Neuron (in vitro differentiated cells): ENCODE data around the gene ARMH3.

Experiments used
- H2AFZ ChIP-seq: one replicate; pipeline ENCODE4 v1.6.1; 2013; ENCODE audit warnings: low read depth, mild to moderate bottlenecking, inconsistent platforms, low read length, moderate library complexity
- H3K27me3 ChIP-seq: one replicate; pipeline ENCODE4 v1.6.1; 2013; ENCODE audit warnings: low read length; ENCODE audit not compliant: insufficient read depth
- H3K36me3 ChIP-seq: one replicate; pipeline ENCODE4 v1.6.1; 2013; ENCODE audit warnings: low read length; ENCODE audit not compliant: insufficient read depth
- H3K4me1 ChIP-seq: one replicate; pipeline ENCODE4 v1.6.1; 2013; ENCODE audit warnings: low read length; ENCODE audit not compliant: insufficient read depth
- H3K4me3 ChIP-seq: 2 replicates; pipeline ENCODE4 v1.5.1; 2013; ENCODE audit warnings: mild to moderate bottlenecking, low read length, moderate library complexity
- H3K9me3 ChIP-seq: one replicate; pipeline ENCODE4 v1.6.1; 2013; ENCODE audit warnings: low read length

ARMH3 gene

DNA sequence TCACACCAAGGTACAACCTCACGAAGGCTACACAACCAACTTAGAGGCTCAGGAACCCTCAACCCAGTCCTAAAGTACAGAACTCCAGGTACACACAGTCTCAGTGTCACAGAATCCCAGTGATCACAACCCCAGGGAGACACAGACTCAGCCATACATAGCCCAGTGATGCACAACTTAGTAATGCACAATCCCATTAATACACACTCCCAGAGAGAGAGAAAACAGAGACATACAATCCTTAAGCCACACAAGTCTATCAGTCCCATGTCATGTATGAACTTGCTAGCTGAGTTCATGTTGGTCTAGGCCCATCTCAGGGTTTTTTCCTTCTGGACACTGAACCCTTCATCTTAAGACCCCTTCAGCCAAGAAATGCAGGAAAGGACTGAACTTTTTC, 217.0 kb downstream of the ARMH3 start:
- Histone ChIP-seq H3K27me3 (no peaks in the 10 kb centered on the region), H2AFZ (no peak overlapping the region), H3K36me3 (no peaks in the 10 kb centered on the region), H3K4me1 (peaks cover 27% of the 10 kb centered on the region), H3K4me3 (no peak overlapping the region), H3K9me3 (no peaks in the 10 kb centered on the region)

DNA sequence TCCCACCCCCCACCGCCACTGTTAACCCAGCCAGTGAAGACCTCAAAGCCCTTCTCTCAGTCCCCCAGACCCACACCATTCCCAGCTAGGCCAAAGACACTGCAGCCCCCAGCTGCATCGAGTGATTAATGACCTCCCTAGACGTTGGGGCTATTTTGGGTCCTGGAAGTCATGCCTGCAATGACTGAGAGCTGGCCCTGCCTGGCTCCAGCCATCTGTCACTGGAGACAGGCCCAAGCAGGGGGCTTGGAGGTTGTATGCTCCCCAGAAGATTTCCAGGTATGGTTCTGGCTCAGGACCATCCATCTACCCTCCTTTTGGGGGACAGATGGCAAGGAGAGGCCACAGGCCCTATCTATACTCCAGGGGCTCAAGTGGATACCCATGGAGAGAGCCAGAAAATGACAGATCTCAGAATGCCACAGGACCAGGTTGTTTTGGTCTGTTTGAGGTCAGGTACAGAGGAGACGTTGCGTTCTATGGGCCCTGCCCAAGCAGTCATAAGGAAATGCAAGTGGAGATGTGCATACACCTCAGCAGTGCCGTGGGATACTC, 217.5 kb downstream of the ARMH3 start:
- Histone ChIP-seq H3K36me3 (no peaks in the 10 kb centered on the region), H3K4me1 (peaks cover 27% of the 10 kb centered on the region), H2AFZ (no peak overlapping the region), H3K9me3 (no peaks in the 10 kb centered on the region), H3K4me3 (no peak overlapping the region), H3K27me3 (no peaks in the 10 kb centered on the region)

DNA sequence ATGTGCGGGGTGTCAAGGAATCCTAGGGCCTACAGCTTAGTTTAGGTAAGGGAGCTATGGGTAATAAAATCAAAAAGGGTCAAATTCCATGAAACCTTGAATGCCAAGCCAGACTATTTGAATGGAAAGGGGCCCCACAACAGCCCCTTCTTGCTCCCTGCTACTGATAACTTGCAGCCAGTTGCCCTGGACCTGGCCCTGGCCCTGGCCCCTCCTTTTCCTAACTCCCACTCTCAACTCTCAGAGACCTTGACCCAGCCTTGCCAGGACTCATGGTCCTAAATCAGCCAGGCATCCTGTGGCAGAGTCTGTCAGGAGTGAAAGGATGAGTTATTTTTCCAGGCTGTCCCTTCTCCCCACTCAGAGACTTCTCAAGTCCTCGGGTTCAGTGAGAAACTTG, 218.2 kb downstream of the ARMH3 start:
- H3K4me1 ChIP-seq, result peaks cover 27% of the 10 kb centered on the region
- H3K27me3 ChIP-seq, result no peaks in the 10 kb centered on the region
- H2AFZ ChIP-seq, result no peak overlapping the region
- no peak overlapping the region for H3K4me3 ChIP-seq
- no peaks in the 10 kb centered on the region for H3K9me3 ChIP-seq
- no peaks in the 10 kb centered on the region for H3K36me3 ChIP-seq

DNA sequence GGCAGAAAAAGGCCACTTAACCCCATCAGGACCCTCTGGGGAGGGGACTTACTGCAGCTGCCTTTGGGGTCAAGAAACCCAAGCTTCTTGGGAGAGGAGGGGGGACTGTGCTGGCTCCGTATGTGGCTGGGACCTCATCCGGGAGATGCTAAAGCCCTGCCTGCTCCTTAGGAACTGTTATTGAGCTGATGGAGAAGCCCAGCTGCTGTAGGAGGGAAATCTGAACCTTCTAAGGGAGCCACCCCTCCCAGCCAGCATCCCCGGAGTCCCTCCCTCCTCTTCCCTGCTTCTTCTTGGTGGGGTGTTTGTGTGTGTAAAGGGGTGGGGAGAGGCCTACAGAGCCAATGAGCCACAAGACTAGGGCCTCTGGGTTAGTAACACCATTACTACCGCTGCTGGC, 220.6 kb downstream of the ARMH3 start:
- Histone ChIP-seq H3K36me3 (no peaks in the 10 kb centered on the region), H3K4me1 (peaks cover 22% of the 10 kb centered on the region), H3K9me3 (no peaks in the 10 kb centered on the region), H2AFZ (no peak overlapping the region), H3K27me3 (no peaks in the 10 kb centered on the region), H3K4me3 (no peak overlapping the region)

DNA sequence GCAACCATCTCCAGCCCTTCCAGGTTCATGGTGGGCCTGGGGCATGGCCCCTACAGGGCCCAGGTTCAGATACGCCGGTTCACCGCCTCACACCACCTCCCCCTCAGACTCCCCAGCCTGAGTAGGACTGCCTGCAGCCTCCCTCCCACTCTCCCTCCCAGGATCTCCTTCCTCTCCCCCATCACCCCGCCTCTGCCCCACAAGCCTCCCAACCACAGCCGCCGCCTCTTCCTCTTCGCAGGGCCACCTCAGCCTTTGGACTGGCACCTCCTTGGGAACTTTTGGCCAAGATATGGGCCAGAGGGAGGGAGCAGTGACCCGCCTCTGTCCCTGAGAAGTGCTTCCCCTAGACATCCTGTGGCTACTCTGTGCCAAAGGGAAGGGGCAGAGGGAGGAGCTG, 221.6 kb downstream of the ARMH3 start:
- no peaks in the 10 kb centered on the region for H3K27me3 ChIP-seq
- H3K4me1 ChIP-seq, result peaks cover 12% of the 10 kb centered on the region
- H3K4me3 ChIP-seq, result no peak overlapping the region
- H2AFZ ChIP-seq, result no peak overlapping the region
- H3K9me3 ChIP-seq, result no peaks in the 10 kb centered on the region
- no peaks in the 10 kb centered on the region for H3K36me3 ChIP-seq

DNA sequence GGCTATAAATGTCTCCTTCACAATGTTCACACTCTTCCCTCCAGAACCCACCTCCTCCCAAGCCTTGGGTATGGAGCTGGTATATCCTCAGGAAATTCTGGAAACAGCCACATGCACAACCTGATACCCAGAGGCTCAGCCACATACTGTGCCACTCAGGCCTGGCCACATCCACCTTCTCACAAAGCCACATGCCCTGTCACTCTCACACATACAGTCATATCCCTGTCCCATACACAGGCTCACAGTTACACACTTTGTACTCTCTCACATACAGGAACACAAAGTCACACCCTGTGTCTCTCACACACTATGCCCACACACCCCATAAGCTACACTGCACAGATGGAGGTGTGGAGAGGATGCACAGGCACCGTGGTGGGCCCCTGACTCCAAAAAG, 222.5 kb downstream of the ARMH3 start:
- Histone ChIP-seq H3K4me1 (peaks cover 8% of the 10 kb centered on the region), H3K9me3 (no peaks in the 10 kb centered on the region), H3K4me3 (no peak overlapping the region), H3K36me3 (peaks cover 2% of the 10 kb centered on the region), H3K27me3 (no peaks in the 10 kb centered on the region), H2AFZ (no peak overlapping the region)

DNA sequence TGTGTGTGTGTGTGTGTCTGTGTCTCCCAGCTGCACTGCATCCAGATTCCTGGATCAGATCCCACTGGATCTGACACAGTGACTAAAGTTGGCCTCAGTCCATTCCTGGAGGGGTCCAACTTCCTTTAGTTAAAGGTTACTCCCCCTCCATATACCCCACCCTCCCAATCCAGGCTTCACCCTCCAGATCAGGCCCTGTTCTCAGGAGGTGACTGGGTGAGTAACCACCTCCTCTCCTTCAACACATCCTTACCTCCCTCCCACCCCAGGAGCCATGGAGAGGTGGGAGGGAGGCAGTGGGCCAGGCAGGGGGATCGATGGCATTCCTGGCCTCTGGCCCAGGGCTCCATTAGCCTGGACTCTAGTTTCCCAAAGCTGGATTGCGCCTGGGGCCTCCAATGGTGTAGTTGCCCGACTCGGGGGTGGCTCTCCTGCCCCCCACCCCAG, 223.6 kb downstream of the ARMH3 start:
- Histone ChIP-seq H3K4me3 (no peak overlapping the region), H3K9me3 (no peaks in the 10 kb centered on the region), H2AFZ (no peak overlapping the region), H3K36me3 (peaks cover 3% of the 10 kb centered on the region), H3K4me1 (peaks cover 6% of the 10 kb centered on the region), H3K27me3 (no peaks in the 10 kb centered on the region)

DNA sequence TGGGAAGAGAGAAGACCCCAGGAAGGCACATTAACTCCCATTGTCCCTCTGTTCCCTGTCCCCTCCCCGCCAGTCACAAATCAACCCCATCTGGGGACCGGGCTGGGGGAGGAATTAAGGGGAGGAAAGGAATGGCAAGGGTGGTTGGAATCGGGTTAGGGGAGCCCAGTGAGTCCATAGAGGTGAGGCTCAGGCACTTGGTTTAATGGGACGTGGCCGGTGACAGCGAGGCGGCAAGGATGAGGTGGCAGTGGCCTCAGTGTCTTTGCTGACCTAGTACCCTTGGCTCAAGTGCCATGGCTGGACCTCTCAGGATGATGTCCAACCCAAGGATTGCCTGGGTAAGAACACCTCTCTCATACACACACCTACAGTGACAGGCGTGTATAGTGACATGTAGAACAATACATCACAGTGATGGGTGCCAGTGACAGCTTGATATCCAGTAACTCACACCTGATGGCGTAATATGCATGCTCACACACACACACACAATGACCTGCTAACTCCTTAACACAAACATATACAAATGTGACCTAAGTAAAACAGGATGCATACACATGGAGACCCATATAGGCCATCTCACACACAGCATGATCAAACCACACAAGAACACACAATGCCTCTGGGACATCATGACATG, 224.7 kb downstream of the ARMH3 start:
- H3K4me3 ChIP-seq, result no peak overlapping the region
- H2AFZ ChIP-seq, result no peak overlapping the region
- no peaks in the 10 kb centered on the region for H3K9me3 ChIP-seq
- peaks cover 3% of the 10 kb centered on the region for H3K36me3 ChIP-seq
- peaks cover 6% of the 10 kb centered on the region for H3K4me1 ChIP-seq
- no peaks in the 10 kb centered on the region for H3K27me3 ChIP-seq

DNA sequence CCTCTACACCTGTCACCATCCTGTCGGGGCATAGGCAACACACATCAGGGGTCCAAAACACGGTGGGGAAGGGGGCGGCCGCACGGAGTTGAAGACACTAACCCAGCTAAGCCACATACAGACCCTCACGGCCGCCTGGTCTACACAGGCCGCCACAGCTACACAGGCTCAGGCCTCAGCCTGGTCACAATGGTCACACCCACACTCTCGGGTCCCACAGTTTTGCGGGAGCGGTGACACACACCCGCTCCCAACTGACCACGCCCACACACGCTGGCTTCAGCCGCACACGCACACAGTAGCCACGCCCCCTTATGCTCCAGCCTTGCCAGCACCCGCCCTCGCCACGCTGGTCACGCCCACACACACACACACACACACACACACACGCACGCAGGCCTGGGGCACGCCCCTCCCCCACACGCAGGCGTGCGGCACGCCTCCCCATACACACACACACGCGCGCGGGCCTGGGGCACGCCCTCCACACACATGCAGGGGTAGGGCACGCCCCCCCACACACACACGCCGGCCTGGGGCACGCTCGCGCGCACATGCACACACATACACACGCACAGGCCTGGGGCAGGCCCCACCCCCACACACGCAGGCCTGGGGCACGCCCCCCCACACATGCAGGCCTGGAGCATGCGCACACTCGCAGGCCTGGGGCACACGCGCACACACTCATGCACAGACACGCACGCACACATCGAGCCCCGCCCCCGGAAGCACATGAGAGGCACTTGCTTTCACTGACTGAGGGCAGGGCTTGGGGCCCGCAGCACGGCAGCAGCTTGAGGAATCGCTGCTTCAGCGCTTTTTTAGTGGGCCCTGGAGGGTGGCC, 225.4 kb downstream of the ARMH3 start:
- Histone ChIP-seq H3K4me1 (peaks cover 6% of the 10 kb centered on the region), H3K36me3 (peaks cover 3% of the 10 kb centered on the region), H3K4me3 (no peak overlapping the region)

DNA sequence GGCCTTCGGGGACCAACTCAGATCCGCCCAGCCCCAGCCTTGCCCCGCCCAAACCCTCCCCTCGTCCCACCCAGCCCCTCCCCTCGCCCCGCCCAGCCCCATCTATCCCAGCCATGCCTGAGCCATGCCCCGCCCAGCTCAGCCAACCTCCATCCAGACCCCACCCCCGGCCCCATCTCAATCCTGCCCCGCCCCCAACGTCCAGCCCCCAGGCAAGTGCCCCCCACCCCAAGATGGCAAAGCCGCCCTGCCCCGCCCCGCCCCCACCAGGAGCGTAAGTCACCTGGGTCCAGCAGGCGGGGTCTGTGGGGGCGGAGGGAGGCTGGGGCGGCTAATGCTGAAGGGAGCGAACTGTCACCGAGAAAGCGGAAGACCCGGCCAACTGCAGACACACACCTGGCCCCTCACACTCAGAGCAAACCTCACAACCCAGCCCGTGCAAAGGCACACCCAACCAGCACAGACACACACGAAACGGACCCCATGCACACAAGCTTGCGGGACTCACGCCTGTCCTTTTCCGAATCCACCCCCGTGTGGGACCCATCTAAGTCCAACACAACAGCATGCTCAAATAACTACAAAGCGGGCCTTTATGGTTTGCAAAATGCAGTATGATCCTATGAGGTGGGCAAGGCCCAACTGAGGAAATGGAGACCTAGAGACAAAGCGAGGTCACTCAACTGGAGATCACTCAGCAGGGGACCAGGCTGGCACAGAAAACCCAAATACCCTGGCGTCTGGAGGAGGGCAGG, 226.2 kb downstream of the ARMH3 start:
- H3K4me3 ChIP-seq, result no peak overlapping the region
- no peaks in the 10 kb centered on the region for H3K4me1 ChIP-seq
- no peak overlapping the region for H2AFZ ChIP-seq
- H3K9me3 ChIP-seq, result no peaks in the 10 kb centered on the region
- H3K36me3 ChIP-seq, result peaks cover 7% of the 10 kb centered on the region
- no peaks in the 10 kb centered on the region for H3K27me3 ChIP-seq

More for the DNA sequence above, 225.4 kb downstream of the ARMH3 start:
- no peaks in the 10 kb centered on the region for H3K9me3 ChIP-seq
- H2AFZ ChIP-seq, result no peak overlapping the region
- H3K27me3 ChIP-seq, result no peaks in the 10 kb centered on the region

DNA sequence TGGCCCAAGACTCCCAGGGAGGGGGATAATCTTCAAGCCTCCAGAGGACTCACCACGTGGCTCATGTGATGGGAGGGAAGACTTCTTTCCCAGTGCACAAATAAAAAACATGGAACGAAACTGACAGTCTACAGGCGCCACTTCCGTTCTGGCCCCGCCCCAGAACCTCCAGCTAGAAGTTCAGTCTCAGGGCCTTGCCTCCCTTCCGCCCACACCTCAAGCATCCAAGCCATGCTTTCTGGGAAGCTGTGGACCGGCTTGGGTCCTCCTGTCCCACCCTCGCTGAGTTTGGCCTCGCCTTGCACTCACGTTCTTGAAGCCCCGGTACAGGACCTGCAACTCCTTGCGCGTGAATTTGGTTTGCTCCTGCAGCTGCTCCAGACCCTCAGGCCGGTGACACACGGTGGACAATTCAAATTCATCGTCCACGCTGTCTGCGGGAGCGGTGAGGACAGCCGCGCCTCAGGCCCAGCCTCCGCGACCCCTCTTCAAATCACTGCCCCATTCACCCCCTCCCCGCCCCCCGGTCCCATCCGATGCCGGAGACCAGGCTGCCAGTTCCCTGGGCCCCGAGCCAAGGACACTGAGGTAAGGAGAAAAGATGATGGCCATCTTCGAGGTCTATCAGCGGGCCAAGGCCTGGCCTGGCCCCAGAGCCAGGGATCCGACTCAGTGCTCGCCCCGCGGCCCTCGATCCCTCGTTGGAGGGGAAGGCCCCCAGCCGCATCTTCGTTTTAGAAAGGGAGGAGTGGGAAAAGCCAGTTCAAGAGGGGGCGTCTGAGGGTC, 227.0 kb downstream of the ARMH3 start:
- no peaks in the 10 kb centered on the region for H3K9me3 ChIP-seq
- H3K4me1 ChIP-seq, result no peaks in the 10 kb centered on the region
- no peak overlapping the region for H2AFZ ChIP-seq
- H3K36me3 ChIP-seq, result peaks cover 7% of the 10 kb centered on the region
- H3K27me3 ChIP-seq, result no peaks in the 10 kb centered on the region
- no peak overlapping the region for H3K4me3 ChIP-seq

DNA sequence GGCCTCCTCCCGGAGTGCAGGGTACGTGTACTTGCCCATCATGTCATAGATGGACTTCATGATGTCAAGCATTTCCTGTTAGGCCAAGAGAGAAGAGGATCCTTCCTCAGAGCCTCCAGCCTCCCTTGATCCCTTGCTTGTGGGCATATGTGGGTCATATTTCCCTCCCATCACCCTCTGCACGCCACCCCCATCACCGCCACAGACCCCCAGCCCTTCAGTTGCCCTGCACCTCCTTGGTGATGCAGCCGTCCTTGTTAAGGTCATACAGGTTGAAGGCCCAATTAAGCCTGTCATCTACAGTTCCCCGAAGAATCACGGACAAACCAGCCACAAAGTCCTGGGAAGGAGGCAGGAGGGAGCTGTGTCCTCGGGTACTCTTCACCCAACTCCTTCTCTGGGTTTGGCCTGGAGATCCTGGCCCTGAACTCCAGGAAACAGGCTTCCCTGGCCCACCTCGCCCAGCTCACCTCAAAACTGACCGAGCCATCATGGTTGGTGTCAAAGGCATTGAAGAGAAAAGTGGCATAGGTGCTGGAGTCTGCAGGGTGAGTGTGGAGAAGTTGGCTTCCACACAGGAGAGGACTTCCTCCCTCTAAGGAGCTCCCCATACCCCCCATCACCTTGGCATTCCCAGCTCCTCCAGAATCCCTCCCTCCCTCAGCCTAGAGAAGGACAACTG, 227.9 kb downstream of the ARMH3 start:
- H2AFZ ChIP-seq, result no peak overlapping the region
- H3K9me3 ChIP-seq, result no peaks in the 10 kb centered on the region
- H3K4me1 ChIP-seq, result no peaks in the 10 kb centered on the region
- H3K4me3 ChIP-seq, result no peak overlapping the region
- no peaks in the 10 kb centered on the region for H3K27me3 ChIP-seq
- peaks cover 7% of the 10 kb centered on the region for H3K36me3 ChIP-seq
